HCT116 (cell line): Measurements from ENCODE around the gene ZNF474. TPM values are rescaled to one million over a fixed set of nuclear protein-coding genes. Genes with fewer than 3 reads are reported as not detected.

Experiments
- ATAC-seq: fragments of 200-7000 bp; cut with Tn5 transposase; 2 replicates; pipeline ENCODE4 v1.9.1; 2020; ENCODE audit warnings: mild to moderate bottlenecking, moderate library complexity
- BruUV-seq: library from RNA; stranded (reverse); fragments of 400-500 nt; replicated peaks from 2 replicates; lab custom pipeline; 2021; lab: Mats Ljungman, UMichigan
- CTCF ChIA-PET: fragments of 300-600 bp; sonication (Branson Sonifier 250); formaldehyde crosslinking; loops from one replicate; lab custom pipeline; 2021; ENCODE audit warnings: antibody characterized with exemption; lab: Charles Lee
- POLR2A ChIA-PET: fragments of 300-600, 350-600 bp; sonication (Branson Sonifier 250); formaldehyde crosslinking; loops from one replicate; lab custom pipeline; 2021; ENCODE audit warnings: antibody characterized with exemption; lab: Charles Lee
- RAD21 ChIA-PET, 2 experiments: fragments of 300-600 bp; sonication (Branson Sonifier 250); formaldehyde crosslinking; loops; one replicate each; lab custom pipeline; 2023; ENCODE audit warnings: low total read pairs in 2 of 2; ENCODE audit not compliant: uncharacterized antibody in 2 of 2, unreplicated experiment in 2 of 2, low non-redundant PET in 1 of 2; lab: Charles Lee
- DNase-seq: peaks from one replicate; pipeline ENCODE4 v3.0.0-alpha.2; 2010; ENCODE audit warnings: low read depth, low spot score
- H2AFZ ChIP-seq: fragments of 200-600 bp; shearing (Covaris generic), sonication (generic); 2 replicates; pipeline ENCODE4 v1.6.1; 2017; ENCODE audit warnings: low read depth, mixed run types, mixed read lengths, antibody characterized with exemption, low read length; ENCODE audit not compliant: poor library complexity, severe bottlenecking
- H3K27ac ChIP-seq: 2 replicates; pipeline ENCODE4 v1.5.1; 2012; ENCODE audit warnings: low read depth, low read length
- H3K27me3 ChIP-seq: fragments of 200-600 bp; sonication (generic); 2 replicates; pipeline ENCODE4 v1.6.1; 2016; ENCODE audit warnings: mixed run types, low read length, mixed read lengths; ENCODE audit not compliant: insufficient read depth
- H3K36me3 ChIP-seq, 2 experiments: fragments of 200-500 bp in 1 of 2; fragments of 200-600 bp in 1 of 2; sonication (Bioruptor generic) in 1 of 2; sonication (generic) in 1 of 2; 2 replicates each; pipeline versions ENCODE4 v1.5.1 to v1.6.1; 2014 to 2016; ENCODE audit warnings: low read length in 2 of 2, inconsistent platforms in 1 of 2, mixed read lengths in 1 of 2, mixed run types in 1 of 2; ENCODE audit not compliant: insufficient read depth in 2 of 2, control insufficient read depth in 1 of 2
- H3K4me1 ChIP-seq, 2 experiments: fragments of 200-600 bp in 1 of 2; sonication (generic) in 1 of 2; 2 replicates each; pipeline versions ENCODE4 v1.5.1 to v1.6.1; 2012 to 2017; ENCODE audit warnings: low read length in 2 of 2, inconsistent platforms in 1 of 2, mild to moderate bottlenecking in 1 of 2, mixed read lengths in 1 of 2, mixed run types in 1 of 2, moderate library complexity in 1 of 2; ENCODE audit not compliant: insufficient read depth in 2 of 2, control insufficient read depth in 1 of 2
- H3K4me2 ChIP-seq: fragments of 200-600 bp; sonication (generic); 2 replicates; pipeline ENCODE4 v1.6.1; 2017; ENCODE audit warnings: mixed run types, low read length, mixed read lengths
- H3K4me3 ChIP-seq, 2 experiments: fragments of 200-600 bp in 1 of 2; sonication (generic) in 1 of 2; replicated peaks in 1 of 2; 2 replicates each; pipeline ENCODE4 v1.5.1; 2011 to 2016; ENCODE audit warnings: low read length in 2 of 2, control low read depth in 1 of 2, low read depth in 1 of 2, mild to moderate bottlenecking in 1 of 2, mixed read lengths in 1 of 2, mixed run types in 1 of 2
- H3K79me2 ChIP-seq: fragments of 200-600 bp; sonication (generic); 2 replicates; pipeline ENCODE4 v1.6.1; 2017; ENCODE audit warnings: mild to moderate bottlenecking, mixed run types, low read length, moderate library complexity, mixed read lengths; ENCODE audit not compliant: insufficient read depth
- H3K9ac ChIP-seq: fragments of 200-600 bp; sonication (generic); 2 replicates; pipeline ENCODE4 v1.6.1; 2016; ENCODE audit warnings: low read length, mixed read lengths
- H3K9me2 ChIP-seq: fragments of 200-600 bp; sonication (generic), shearing (Covaris generic); 2 replicates; pipeline ENCODE4 v1.6.1; 2017; ENCODE audit warnings: mixed run types, mild to moderate bottlenecking, moderate library complexity; ENCODE audit not compliant: insufficient read depth
- H3K9me3 ChIP-seq, 2 experiments: fragments of 200-500 bp in 1 of 2; fragments of 200-600 bp in 1 of 2; sonication (Bioruptor generic) in 1 of 2; sonication (generic) in 1 of 2; 2 replicates each; pipeline ENCODE4 v1.6.1; 2014 to 2017; ENCODE audit warnings: low read length in 2 of 2, mixed read lengths in 2 of 2, inconsistent platforms in 1 of 2, low read depth in 1 of 2, mild to moderate bottlenecking in 1 of 2, mixed run types in 1 of 2, moderate library complexity in 1 of 2; ENCODE audit not compliant: control insufficient read depth in 1 of 2, insufficient read depth in 1 of 2
- H4K20me1 ChIP-seq: fragments of 200-600 bp; sonication (generic), shearing (Covaris generic); 2 replicates; pipeline ENCODE4 v1.6.1; 2017; ENCODE audit warnings: mixed run types, mild to moderate bottlenecking, moderate library complexity; ENCODE audit not compliant: insufficient read depth
- CEBPB ChIP-seq: IDR thresholded peaks from 2 replicates; pipeline ENCODE4 v1.6.1; 2012; ENCODE audit warnings: low read depth
- EGR1 ChIP-seq: IDR thresholded peaks from 2 replicates; pipeline ENCODE4 v1.6.1; 2012; ENCODE audit warnings: low read depth
- ELF1 ChIP-seq: IDR thresholded peaks from 2 replicates; pipeline ENCODE4 v1.6.1; 2012; ENCODE audit warnings: low read depth, borderline replicate concordance
- EZH2 ChIP-seq: fragments of 200-600 bp; sonication (generic); IDR thresholded peaks from 2 replicates; pipeline ENCODE4 v1.6.1; 2017; ENCODE audit warnings: antibody characterized with exemption, mixed run types
- FOSL1 ChIP-seq: IDR thresholded peaks from 2 replicates; pipeline ENCODE4 v1.6.1; 2012; ENCODE audit warnings: low read depth
- JUND ChIP-seq: IDR thresholded peaks from 2 replicates; pipeline ENCODE4 v1.6.1; 2012
- MAX ChIP-seq: IDR thresholded peaks from 2 replicates; pipeline ENCODE4 v1.6.1; 2012
- POLR2A ChIP-seq: IDR thresholded peaks from 2 replicates; pipeline ENCODE4 v1.7.0; 2011; ENCODE audit warnings: borderline replicate concordance; ENCODE audit not compliant: insufficient read depth, insufficient read length; ENCODE audit errors: extremely low read depth
- POLR2AphosphoS5 ChIP-seq: IDR thresholded peaks from 2 replicates; pipeline ENCODE4 v1.6.1; 2011; ENCODE audit warnings: mild to moderate bottlenecking, low read depth, low read length, moderate library complexity
- RAD21 ChIP-seq: IDR thresholded peaks from 2 replicates; pipeline ENCODE4 v1.6.1; 2012; ENCODE audit warnings: low read depth, mild to moderate bottlenecking
- SIN3A ChIP-seq: IDR thresholded peaks from 2 replicates; pipeline ENCODE4 v1.6.1; 2012; ENCODE audit warnings: low read depth
- SRF ChIP-seq: IDR thresholded peaks from 2 replicates; pipeline ENCODE4 v1.6.1; 2012; ENCODE audit warnings: low read depth
- TCF7L2 ChIP-seq: IDR thresholded peaks from 2 replicates; pipeline ENCODE4 v1.7.0; 2011; ENCODE audit warnings: borderline replicate concordance, inconsistent platforms; ENCODE audit not compliant: insufficient read depth, insufficient read length; ENCODE audit errors: extremely low read depth
- YY1 ChIP-seq: IDR thresholded peaks from 2 replicates; pipeline ENCODE4 v1.6.1; 2011; ENCODE audit warnings: low read length, low read depth, moderate library complexity, mild to moderate bottlenecking; ENCODE audit not compliant: insufficient replicate concordance; ENCODE audit errors: extremely low read depth
- ZFX ChIP-seq: fragments of 450-650 bp; IDR thresholded peaks from 2 replicates; pipeline ENCODE4 v1.6.1; 2017
- ZNF274 ChIP-seq: fragments of 200-500 bp; sonication (Bioruptor generic); IDR thresholded peaks from 2 replicates; pipeline ENCODE4 v1.6.1; 2014; ENCODE audit warnings: mild to moderate bottlenecking, low read depth, low read length, inconsistent platforms
- intact Hi-C: fragments of 100-400 bp; cut with micrococcal nuclease; formaldehyde crosslinking; loops from 2 replicates; pipeline ENCODE4 v1.10.0; 2022
- total RNA-seq: library from RNA; stranded (reverse); gene quantifications from one replicate; pipeline ENCODE4 v1.2.1, GENCODE V29; 2021; ENCODE audit not compliant: unreplicated experiment
- TF ChIP-seq, protein P1 (sequence below), 3 experiments: fragments of 200-600 bp in 1 of 3; sonication (generic) in 1 of 3; IDR thresholded peaks in 2 of 3; conservative IDR thresholded peaks in 1 of 3; 2 replicates each; pipeline ENCODE4 v1.5.1; 2012 to 2017; ENCODE audit warnings: low read depth in 2 of 3, low read length in 2 of 3, antibody characterized with exemption in 1 of 3, borderline replicate concordance in 1 of 3, control low read depth in 1 of 3, mild to moderate bottlenecking in 1 of 3, mixed read lengths in 1 of 3, mixed run types in 1 of 3, moderate library complexity in 1 of 3; ENCODE audit not compliant: insufficient read depth in 1 of 3
- TF ChIP-seq, protein P2 (sequence below): IDR thresholded peaks from 2 replicates; pipeline ENCODE4 v1.6.1; 2011; ENCODE audit warnings: mild to moderate bottlenecking, low read length, moderate library complexity; ENCODE audit not compliant: insufficient replicate concordance; ENCODE audit errors: extremely low read depth

The ZNF474 gene
- total RNA-seq, 1 experiment from 2014 or later = 0.37 TPM

DNA sequence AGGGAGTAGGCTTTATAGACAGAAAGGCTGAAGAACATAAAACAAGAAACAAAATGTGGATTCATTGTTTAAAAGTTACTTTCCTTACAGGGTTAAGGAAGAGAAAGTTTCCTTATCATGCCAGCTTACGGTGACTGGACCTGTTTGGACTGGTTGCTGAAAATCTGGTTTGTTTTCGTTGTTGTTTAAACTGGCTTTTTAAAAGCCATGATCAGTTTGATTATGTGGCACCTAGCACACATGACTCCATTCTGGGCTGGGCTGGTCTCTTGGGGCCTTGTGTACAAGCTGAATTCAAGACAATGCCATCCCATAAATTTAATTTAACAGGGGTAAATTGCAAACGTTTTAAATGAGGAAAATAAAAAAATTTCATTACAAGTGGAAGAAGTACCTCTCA is 18.4 kb upstream of the ZNF474 start:
- no TSS peak for BruUV-seq
- intact Hi-C loops = no loop called here

DNA sequence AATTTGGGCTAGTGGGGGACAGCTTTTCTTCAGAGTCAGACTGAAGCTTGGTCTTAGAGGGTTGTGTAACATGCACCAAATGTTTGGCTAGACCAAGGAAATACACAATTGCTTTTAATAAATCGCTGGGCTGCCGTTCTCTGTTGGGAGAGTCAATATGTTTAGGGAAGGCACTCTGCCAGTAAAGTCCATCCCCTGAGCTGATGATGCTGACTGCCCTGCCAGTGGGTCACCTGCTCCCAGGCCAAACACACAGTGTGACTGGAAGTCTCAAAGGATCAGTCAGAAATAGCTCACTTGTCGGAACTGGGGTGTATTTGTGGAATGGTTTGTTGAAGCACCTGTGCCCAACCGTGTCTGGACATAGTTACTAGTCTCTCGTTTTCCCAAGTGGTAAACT is 17.9 kb upstream of the ZNF474 start:
- no peak overlapping the region for H3K9ac ChIP-seq
- ChIA-PET RAD21 (no interaction called here), CTCF (interaction anchor here (2.3 kb wide), 1 partner anchor 10 kb away, joined by 7 read pairs; no protein-coding TSS in a partner anchor), POLR2A (interaction anchor here (0.6 kb wide), 1 partner anchor 150 kb away, joined by 3 read pairs; no protein-coding TSS in a partner anchor)
- no TSS peak for BruUV-seq
- H3K9me2 ChIP-seq = no peaks in the 10 kb centered on the region
- no peaks in the 10 kb centered on the region for H3K79me2 ChIP-seq
- no peak overlapping the region for H3K4me3 ChIP-seq
- ATAC-seq (no peak), DNase-seq (no peak)
- no peak overlapping the region for H3K4me2 ChIP-seq
- H3K36me3 ChIP-seq = no peaks in the 10 kb centered on the region
- H3K9me3 ChIP-seq = no peaks in the 10 kb centered on the region
- intact Hi-C loops = no loop called here
- H3K4me1 ChIP-seq = no peaks in the 10 kb centered on the region
- H3K27ac ChIP-seq = no peak overlapping the region
- H2AFZ ChIP-seq = no peak overlapping the region
- no peaks in the 10 kb centered on the region for H3K27me3 ChIP-seq
- no peaks in the 10 kb centered on the region for H4K20me1 ChIP-seq
- TF ChIP-seq POLR2AphosphoS5 (no peak), ZNF274 (no peak), EGR1 (no peak), YY1 (no peak), JUND (no peak), ZFX (no peak), EZH2 (no peak), CEBPB (no peak), SIN3A (no peak), ELF1 (no peak), FOSL1 (no peak), SRF (no peak)
- TF ChIP-seq, protein P1, sequence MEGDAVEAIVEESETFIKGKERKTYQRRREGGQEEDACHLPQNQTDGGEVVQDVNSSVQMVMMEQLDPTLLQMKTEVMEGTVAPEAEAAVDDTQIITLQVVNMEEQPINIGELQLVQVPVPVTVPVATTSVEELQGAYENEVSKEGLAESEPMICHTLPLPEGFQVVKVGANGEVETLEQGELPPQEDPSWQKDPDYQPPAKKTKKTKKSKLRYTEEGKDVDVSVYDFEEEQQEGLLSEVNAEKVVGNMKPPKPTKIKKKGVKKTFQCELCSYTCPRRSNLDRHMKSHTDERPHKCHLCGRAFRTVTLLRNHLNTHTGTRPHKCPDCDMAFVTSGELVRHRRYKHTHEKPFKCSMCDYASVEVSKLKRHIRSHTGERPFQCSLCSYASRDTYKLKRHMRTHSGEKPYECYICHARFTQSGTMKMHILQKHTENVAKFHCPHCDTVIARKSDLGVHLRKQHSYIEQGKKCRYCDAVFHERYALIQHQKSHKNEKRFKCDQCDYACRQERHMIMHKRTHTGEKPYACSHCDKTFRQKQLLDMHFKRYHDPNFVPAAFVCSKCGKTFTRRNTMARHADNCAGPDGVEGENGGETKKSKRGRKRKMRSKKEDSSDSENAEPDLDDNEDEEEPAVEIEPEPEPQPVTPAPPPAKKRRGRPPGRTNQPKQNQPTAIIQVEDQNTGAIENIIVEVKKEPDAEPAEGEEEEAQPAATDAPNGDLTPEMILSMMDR (IDR thresholded peaks at IDR 0.05 in 2 of 3, conservative IDR thresholded peaks at IDR 0.05 in 1 of 3; ENCODE audit: borderline replicate concordance in 1 of 3, insufficient read depth in 1 of 3, low read depth in 2 of 3, low read length in 2 of 3) = no peak
- TF ChIP-seq, protein P2, sequence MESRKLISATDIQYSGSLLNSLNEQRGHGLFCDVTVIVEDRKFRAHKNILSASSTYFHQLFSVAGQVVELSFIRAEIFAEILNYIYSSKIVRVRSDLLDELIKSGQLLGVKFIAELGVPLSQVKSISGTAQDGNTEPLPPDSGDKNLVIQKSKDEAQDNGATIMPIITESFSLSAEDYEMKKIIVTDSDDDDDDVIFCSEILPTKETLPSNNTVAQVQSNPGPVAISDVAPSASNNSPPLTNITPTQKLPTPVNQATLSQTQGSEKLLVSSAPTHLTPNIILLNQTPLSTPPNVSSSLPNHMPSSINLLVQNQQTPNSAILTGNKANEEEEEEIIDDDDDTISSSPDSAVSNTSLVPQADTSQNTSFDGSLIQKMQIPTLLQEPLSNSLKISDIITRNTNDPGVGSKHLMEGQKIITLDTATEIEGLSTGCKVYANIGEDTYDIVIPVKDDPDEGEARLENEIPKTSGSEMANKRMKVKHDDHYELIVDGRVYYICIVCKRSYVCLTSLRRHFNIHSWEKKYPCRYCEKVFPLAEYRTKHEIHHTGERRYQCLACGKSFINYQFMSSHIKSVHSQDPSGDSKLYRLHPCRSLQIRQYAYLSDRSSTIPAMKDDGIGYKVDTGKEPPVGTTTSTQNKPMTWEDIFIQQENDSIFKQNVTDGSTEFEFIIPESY = no peak

More for the DNA sequence above, 18.4 kb upstream of the ZNF474 start:
- no peak overlapping the region for H3K27ac ChIP-seq
- no peak overlapping the region for H3K4me3 ChIP-seq
- TF ChIP-seq TCF7L2 (no peak), FOSL1 (no peak), CEBPB (no peak), EZH2 (no peak), MAX (no peak), SRF (no peak), POLR2A (no peak), YY1 (no peak), RAD21 (no peak)
- TF ChIP-seq, all 23 proteins: peak for 0
- H3K9me2 ChIP-seq = no peaks in the 10 kb centered on the region
- H3K4me2 ChIP-seq = no peak overlapping the region
- POLR2A ChIA-PET = no interaction called here
- no peaks in the 10 kb centered on the region for H3K9me3 ChIP-seq
- H2AFZ ChIP-seq = no peak overlapping the region
- no peaks in the 10 kb centered on the region for H3K79me2 ChIP-seq
- H3K36me3 ChIP-seq = no peaks in the 10 kb centered on the region
- RAD21 ChIA-PET = no interaction called here
- DNase-seq (no peak), ATAC-seq (no peak)
- no peaks in the 10 kb centered on the region for H3K27me3 ChIP-seq
- H3K9ac ChIP-seq = no peak overlapping the region
- no peaks in the 10 kb centered on the region for H3K4me1 ChIP-seq
- no peaks in the 10 kb centered on the region for H4K20me1 ChIP-seq
- CTCF ChIA-PET = interaction anchor here (2.3 kb wide), 1 partner anchor 9 kb away, joined by 7 read pairs; no protein-coding TSS in a partner anchor
